RPMI8226 (cell line): ENCODE results near the gene DSTN.
"Not testable (repeated sequence)": the region's sequence is repeated elsewhere in the genome, so short reads cannot be mapped to it uniquely, and the experiment has no call there.

Source experiments
- DNase-seq: peaks from one replicate; pipeline ENCODE4 v3.0.0-alpha.2; 2015

Gene DSTN

DNA sequence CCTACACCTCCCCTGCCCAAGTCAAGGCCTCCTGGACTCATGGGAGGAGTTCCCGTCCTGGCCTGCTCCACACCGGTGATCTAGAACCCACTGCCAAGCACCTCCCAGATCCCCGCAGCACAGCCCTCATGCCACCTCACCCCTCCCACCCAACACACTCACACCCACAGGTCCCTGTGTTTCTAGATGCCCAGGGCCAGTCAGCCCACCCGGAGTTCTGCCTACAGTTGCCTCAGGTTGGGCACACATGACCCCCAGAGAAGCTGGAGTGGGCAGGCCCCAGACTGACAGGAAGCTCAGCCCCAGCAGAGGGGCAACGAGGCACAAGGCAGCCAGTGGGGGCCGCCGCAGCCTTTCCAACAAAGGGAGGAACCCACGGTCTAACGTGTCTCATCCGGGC is 82.5 kb downstream of the DSTN start:
- no peak for DNase-seq

DNA sequence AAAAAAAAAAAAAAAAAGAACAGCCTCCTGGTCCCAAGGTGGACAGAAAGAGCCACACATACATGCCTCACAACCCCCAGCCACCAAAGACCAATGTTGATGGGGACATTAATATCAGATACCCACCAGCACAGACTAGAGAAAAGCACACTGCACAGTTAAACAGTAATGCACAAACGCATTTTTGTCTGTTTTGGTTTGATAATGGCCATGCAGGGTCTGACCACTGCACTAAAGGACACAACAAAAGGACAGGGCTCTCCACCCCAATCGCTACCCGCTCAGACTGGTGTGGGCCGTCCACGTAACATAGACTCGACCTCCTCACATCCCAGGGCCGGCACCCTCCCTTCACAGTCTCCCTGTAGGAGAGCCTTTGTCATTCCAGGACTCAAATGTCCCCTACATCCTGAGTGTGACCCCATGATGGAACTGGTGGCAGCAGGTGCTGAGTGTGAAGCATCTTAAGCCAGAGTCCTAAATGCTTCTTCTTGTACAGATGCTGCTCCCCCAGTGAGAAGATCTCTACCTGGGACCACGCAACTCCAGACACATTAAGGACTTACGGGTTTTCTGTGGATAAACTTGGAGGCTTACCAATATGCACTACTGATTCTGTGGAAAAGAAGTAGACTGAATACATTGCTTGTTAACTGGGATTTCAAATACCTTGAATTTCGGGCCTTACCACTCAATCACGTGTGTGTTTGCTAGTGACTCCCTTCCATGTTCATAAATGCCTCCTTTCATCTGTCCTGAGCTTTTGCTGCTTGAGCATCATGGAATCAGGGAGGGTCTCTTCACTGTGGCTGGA is 84.2 kb downstream of the DSTN start:
- DNase-seq = no peak

DNA sequence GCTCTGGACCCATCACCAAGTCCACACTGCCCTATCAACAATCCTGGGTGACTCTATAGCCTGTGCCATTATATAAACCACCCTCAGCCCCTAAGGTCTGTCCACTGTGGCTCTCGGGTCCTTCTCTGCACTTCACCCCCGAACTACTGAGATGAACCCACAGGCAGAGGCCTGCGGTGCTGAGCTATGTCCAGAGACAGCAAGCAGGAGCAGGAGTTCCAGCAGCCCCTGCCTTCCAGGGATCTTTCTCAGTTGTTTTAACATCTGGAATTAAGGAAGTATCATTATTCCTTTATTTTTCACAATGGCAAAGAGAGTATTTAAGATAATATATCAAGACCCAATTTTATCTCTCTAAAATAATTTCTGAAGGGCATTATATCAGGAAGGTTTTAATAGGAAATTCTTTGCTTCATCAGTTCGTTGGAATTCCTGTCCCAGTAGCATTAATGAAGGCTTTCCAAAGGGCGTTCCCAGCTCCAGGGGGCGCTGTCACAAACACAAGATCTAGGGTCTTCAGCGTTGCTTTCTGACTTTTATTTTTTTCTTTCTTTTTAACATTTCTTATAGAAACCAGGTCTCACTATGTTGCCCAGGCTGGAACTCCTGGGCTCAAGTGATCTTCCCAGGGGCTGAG is 84.9 kb downstream of the DSTN start:
- no peak for DNase-seq

DNA sequence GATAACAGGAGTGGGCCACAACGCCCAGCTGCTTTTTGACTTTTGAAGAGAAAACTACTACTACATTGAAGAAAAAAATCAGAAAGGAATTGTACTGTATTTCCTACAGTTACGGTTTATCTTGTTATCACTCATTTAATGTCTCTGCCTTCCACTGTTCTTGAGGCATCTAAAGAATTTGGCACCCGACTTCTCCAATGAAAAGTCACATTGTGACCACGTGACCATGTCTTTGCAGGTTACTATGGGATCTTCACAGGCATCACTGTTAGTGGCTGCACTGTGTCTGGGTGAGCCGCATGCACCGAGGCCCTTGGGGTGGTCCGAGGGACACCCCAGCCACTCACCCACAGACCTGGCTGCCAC is 85.4 kb downstream of the DSTN start:
- no peak for DNase-seq

DNA sequence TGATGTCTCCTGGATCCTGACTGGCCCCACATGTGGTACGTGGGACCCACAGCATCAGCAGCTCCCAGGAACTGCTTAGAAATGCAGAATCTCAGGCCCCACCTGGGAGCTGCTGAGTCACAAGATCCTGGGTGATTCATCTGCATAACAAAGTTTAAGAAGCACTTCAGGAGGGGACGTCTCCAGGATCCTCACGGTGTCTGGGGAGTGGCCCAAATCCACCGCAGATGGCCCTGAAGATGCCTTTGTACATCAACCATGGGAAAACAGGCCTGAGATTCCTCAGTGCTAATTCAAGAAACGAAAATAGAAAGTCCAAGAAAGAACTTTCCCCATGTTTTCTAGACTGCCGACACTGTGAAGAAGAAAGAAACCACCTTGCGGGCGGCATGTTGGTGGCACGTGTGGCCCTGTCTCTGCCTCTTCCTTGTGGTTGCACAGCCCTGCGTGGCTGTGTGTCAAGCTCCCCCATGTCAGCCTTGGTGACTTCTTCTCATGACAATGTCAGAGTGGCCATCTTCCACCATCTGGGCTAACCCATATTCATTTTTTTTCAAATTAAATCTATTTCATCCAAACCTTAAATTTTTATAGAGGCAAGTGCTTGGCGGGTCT is 86.1 kb downstream of the DSTN start:
- DNase-seq = peak; percentile 35

DNA sequence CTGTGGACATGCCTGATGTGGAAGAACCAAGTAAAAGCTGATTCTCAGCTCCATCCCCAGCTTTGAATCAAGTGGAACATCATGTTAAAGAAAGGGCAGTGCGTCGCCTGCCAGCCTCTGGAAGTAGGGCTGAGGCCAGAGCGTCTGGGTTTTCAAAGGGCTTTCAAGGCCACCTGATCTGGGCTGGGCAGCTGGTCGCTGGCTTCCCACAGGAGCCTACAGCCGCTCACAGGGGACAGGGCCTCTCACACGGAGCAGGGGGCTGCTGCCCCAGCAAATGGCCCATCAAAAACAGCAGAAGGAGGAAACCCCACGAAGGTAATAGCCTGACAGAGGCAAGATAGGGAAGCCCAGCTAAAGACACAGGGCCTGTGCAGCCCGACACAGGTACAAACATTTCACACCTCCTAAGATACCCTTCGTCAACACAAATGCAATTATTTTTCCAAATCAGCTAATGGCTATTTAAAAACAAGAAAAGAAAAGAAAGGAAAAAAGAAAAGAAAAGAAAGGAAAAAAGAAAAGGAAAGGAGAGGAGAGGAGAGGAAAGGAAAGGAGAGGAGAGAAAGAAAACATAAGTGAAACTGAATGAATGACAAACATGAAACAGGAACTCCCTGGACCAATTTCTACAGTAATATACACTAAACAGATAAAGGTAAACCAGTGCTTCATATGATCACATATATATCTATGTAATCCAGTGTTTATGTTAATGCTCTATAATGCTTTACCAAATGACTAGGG is 87.4 kb downstream of the DSTN start:
- DNase-seq = no peak

DNA sequence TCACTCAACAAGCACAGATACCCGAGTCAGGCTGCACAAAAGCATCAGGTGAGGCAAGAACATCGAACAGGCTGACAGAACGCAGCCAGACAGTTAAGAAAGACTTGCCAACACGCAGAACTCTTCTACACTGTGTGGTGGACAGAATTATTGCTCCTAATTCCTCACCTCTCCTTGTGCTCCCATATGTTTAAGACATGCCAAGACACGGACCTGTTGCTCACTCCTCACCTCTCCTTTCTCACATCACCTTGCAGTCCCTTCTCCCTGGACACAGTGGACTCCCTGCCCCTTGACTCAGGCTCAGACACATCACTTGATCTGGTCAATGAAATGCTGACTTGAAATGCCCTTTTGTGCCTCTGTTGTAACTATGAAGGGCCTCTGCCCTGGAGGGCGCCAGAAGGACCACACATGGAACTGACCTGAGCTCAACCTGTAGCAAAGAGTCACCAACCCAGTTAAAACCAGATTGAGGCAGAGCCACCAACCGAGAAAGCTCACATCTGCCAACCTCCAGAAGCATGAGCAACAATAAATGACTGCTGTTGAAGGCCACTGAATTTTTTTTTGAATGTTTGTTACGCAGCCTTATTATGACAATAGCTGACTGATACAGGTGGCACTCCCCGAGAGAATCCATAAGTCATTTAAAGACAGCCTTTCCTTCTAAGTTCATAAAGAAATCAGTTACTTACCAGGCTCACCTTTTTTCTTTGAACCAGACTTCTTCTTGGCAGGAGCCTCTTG is 88.2 kb downstream of the DSTN start:
- no peak for DNase-seq

DNA sequence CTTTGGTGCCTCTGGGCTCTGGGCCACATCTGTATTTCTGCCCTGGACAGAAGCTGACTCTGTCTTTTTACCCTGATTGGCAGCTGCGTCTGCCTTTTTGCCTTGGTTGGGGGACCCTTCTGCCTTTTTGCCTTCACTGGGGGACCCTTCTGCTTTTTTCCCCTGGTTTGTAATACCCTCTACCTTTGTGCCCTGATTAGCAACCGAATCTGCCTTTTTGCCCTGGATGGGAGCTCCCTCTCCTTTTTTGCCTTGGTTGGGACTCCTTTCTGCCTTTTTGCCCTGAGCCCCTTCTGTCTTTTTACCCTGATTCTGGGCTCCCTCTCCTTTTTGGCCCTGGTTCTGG is 88.7 kb downstream of the DSTN start:
- no peak for DNase-seq

DNA sequence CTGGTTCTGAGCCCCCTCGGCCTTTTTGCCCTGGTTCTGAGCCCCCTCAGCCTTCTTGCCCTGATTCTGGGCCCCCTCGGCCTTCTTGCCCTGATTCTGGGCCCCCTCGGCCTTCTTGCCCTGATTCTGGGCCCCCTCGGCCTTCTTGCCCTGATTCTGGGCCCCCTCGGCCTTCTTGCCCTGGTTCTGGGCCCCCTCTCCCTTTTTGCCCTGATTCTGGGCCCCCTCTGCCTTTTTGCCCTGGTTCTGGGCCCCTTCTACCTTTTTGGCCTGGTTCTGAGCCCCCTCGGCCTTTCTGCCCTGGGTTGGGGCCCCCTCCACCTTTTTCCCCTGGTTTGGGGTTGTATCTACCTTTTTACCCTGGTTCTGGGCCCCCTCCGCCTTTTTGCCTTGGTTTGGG is 89.5 kb downstream of the DSTN start:
- not testable (repeated sequence) for DNase-seq
